Measurements from ENCODE around the gene CISH. TPM values are rescaled to one million over a fixed set of nuclear protein-coding genes. Genes with fewer than 3 reads are reported as not detected.
A peak's percentile ranks its signal among the peaks of the same experiment; 100 is the strongest.

Gene CISH
- total RNA-seq, 1 donor: 1.4 TPM

DNA sequence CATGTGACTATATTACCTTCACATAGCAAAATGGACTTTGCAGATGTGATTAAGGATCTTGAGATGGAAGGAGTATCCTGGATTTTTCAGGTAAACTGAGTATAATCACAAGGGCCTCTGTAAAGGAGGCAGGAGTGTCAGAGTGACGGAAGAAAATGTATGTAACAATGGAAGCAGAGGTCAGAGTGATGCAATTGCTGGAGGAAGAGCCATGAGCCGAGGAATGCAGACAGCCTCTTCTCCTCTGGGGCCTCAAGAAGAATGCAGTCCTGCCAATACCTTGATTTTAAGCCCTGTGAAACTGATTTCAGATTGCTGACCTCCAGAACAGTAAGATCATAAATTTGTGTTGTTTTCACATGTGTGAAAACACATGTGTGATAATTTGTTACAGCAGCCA lies 27.2 kb downstream of the CISH start:
- no peak overlapping the region for H3K4me3 ChIP-seq (ENCODE audit: low read depth, low read length)
- TF ChIP-seq, protein P1, sequence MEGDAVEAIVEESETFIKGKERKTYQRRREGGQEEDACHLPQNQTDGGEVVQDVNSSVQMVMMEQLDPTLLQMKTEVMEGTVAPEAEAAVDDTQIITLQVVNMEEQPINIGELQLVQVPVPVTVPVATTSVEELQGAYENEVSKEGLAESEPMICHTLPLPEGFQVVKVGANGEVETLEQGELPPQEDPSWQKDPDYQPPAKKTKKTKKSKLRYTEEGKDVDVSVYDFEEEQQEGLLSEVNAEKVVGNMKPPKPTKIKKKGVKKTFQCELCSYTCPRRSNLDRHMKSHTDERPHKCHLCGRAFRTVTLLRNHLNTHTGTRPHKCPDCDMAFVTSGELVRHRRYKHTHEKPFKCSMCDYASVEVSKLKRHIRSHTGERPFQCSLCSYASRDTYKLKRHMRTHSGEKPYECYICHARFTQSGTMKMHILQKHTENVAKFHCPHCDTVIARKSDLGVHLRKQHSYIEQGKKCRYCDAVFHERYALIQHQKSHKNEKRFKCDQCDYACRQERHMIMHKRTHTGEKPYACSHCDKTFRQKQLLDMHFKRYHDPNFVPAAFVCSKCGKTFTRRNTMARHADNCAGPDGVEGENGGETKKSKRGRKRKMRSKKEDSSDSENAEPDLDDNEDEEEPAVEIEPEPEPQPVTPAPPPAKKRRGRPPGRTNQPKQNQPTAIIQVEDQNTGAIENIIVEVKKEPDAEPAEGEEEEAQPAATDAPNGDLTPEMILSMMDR (IDR thresholded peaks at IDR 0.05; ENCODE audit: insufficient read depth, low read length): no peak
- DNase-seq (ENCODE audit: low read depth): peak; percentile 29

DNA sequence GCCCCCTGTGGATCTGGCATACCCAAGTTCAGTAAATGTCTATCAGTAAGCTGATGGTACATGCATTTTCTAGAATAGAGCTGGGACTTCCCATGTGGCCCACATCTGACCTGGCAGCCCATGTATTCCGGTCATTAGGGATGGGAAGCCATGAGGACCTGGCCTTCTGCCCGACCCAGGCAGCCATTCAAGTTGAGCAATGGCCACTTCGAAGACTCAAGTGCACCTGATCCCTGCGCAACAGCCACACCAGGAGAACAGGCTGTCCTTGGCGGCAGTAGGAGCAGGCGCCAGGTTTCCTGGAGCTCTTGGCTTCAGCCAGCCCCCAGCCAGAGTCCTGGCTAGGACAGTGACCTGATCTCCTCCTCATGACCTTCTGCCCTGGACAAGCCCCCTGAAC lies 27.7 kb downstream of the CISH start:
- DNase-seq (ENCODE audit: low read depth): no peak
- TF ChIP-seq, protein P1 (IDR thresholded peaks at IDR 0.05; ENCODE audit: insufficient read depth, low read length): no peak
- no peak overlapping the region for H3K4me3 ChIP-seq (ENCODE audit: low read depth, low read length)

DNA sequence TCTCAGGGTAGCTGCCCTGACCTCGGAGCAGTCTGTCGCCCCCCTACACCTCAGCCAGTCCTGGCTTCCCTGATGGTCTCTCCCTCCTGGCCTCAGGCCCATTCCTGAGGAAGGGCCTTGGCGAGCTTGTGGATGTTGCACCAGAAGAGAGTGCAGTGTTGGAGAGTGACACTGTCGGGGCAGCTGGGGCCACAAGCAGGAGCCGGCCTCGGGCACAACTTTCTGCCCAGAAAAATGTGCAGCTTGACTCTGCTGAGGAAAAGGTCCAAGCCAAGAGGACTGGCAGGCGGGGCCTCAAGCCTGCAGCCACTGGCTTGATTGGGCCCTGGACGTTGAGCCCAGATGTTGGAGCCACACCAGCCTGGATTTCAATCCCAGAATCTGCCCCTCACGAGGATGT lies 29.5 kb downstream of the CISH start:
- TF ChIP-seq, protein P1 (IDR thresholded peaks at IDR 0.05; ENCODE audit: insufficient read depth, low read length): no peak
- no peak overlapping the region for H3K4me3 ChIP-seq (ENCODE audit: low read depth, low read length)
- no peak for DNase-seq (ENCODE audit: low read depth)

DNA sequence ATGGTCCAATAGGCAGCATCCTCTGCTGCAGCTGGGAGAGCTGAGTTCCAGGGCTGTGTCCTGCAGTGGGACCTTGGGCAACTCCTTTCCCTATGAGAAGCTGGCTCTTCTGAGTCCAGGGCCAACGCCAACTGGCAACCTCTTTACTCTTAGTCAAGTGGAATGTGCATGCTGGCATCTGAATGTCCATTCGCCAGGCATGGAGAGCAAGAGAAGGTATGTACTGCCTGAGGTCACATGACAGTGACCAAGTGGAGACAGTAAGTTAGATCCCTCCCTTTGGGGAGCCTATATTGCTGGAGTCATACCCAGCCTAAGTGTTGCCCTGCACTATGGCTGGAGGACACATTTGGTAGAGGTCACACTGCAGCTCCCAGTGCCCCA lies 30.1 kb downstream of the CISH start:
- no peak for DNase-seq (ENCODE audit: low read depth)
- H3K4me3 ChIP-seq (ENCODE audit: low read depth, low read length): no peak overlapping the region
- TF ChIP-seq, protein P1 (IDR thresholded peaks at IDR 0.05; ENCODE audit: insufficient read depth, low read length): no peak

DNA sequence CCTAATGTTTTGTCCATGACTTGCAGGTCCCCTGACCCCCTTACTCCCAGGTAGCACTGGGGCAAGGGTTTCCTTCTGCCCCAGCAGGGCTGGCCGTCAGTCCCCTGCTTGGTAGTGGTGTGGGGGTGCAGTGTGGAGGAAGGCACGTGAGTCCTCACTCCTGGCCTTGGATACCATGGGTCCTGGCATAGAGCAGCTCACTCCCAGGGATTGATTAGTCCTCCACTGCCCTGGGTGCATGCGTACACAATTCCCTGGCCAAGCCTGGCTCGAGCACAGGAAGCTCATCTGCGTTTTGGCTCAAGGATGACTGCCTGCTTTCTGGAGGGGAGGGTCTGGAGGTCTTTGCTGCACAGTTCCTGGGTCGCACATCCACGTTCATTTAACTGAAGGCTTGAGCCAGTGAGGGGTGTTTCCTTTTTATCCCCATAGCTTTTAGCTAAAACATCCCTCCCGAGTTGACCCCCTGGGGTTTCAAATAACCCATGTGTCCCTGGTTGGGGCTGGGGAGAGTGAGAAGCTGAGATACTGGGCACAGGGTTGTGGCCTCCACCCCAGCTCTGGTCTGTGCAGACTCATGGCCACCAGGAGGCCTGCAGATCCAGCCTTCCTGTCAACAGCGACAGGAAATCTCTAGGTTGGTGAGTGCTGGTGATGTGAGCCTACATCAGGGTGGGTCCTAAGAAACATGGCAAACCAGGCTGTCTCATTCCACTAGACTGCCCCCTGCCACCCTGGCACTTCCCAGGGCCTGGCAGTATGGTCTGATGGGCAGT lies 30.7 kb downstream of the CISH start:
- TF ChIP-seq, protein P1 (IDR thresholded peaks at IDR 0.05; ENCODE audit: insufficient read depth, low read length): peak; percentile 9
- DNase-seq (ENCODE audit: low read depth): no peak

DNA sequence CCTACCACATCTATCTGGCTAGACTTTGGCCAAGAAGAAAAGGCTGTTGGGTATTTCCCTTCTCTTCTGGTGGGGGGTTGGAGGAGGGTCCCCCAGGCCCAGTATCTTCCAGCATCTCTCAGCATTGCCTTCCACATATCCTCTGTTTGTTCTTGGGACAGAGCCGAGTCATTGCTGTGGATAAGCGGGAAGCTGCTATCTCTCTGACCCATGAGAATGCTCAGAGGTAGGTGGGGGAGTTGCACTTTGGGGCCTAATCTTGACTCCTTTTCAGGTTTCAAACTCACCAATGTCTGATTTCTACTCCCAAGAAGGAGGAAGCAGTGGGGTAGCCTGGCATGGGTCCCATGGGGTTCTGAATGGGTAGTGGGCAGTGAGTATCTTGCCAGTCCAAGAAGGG lies 34.2 kb downstream of the CISH start:
- no peak overlapping the region for H3K4me3 ChIP-seq (ENCODE audit: low read depth, low read length)
- TF ChIP-seq, protein P1 (IDR thresholded peaks at IDR 0.05; ENCODE audit: insufficient read depth, low read length): no peak
- no peak for DNase-seq (ENCODE audit: low read depth)

More for the DNA sequence above, 30.7 kb downstream of the CISH start:
- no peak overlapping the region for H3K4me3 ChIP-seq (ENCODE audit: low read depth, low read length)

DNA sequence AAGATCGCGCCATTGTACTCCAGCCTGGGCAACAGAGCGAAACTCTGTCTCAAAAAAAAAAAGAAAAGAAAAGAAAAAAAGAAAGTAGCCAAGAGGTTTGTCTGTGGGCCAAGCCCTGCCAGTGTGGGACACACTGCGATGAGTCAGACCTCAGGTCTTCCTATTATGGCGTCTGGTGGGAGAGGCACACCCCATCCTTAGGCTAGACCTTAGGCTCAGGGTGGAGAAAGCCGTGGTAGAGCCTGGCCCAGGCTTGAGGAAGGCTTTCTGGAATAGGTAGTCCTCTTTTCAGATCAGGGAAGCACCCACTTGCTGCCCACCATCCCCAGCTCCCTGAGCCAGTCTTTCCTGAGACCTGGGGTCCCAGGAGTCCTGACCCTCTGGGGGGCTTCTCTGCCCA lies 36.2 kb downstream of the CISH start:
- TF ChIP-seq, protein P1 (IDR thresholded peaks at IDR 0.05; ENCODE audit: insufficient read depth, low read length): no peak
- DNase-seq (ENCODE audit: low read depth): peak; percentile 25
- no peak overlapping the region for H3K4me3 ChIP-seq (ENCODE audit: low read depth, low read length)
